GM12872 (cell line): Measurements from ENCODE around the gene FAM163A.

Source experiments
- TF ChIP-seq, protein P1 (sequence below): IDR thresholded peaks from 3 replicates; pipeline ENCODE4 v1.5.1; 2011; ENCODE audit warnings: low read depth, mild to moderate bottlenecking, low read length, moderate library complexity; ENCODE audit not compliant: insufficient read depth

Gene FAM163A

GRCh38 chr1:179767996-179768395, 24.9 kb downstream of the FAM163A start:
- TF ChIP-seq, protein P1, sequence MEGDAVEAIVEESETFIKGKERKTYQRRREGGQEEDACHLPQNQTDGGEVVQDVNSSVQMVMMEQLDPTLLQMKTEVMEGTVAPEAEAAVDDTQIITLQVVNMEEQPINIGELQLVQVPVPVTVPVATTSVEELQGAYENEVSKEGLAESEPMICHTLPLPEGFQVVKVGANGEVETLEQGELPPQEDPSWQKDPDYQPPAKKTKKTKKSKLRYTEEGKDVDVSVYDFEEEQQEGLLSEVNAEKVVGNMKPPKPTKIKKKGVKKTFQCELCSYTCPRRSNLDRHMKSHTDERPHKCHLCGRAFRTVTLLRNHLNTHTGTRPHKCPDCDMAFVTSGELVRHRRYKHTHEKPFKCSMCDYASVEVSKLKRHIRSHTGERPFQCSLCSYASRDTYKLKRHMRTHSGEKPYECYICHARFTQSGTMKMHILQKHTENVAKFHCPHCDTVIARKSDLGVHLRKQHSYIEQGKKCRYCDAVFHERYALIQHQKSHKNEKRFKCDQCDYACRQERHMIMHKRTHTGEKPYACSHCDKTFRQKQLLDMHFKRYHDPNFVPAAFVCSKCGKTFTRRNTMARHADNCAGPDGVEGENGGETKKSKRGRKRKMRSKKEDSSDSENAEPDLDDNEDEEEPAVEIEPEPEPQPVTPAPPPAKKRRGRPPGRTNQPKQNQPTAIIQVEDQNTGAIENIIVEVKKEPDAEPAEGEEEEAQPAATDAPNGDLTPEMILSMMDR, result no peak

GRCh38 chr1:179770887-179771502, 27.9 kb downstream of the FAM163A start:
- TF ChIP-seq, protein P1, result no peak

GRCh38 chr1:179773264-179773663, 30.2 kb downstream of the FAM163A start:
- TF ChIP-seq, protein P1, result no peak

- TF ChIP-seq, protein P1, result no peak
Measured at GRCh38 chr1:179774000-179774399, 30.9 kb downstream of the FAM163A start.

GRCh38 chr1:179774566-179774965, 31.5 kb downstream of the FAM163A start:
- TF ChIP-seq, protein P1, result no peak

GRCh38 chr1:179775009-179775408, 31.9 kb downstream of the FAM163A start:
- TF ChIP-seq, protein P1, result no peak

GRCh38 chr1:179776831-179777230, 33.7 kb downstream of the FAM163A start:
- TF ChIP-seq, protein P1, result no peak
